GM18519 (cell line): ENCODE data around the gene MAP3K3.
A peak's percentile ranks its signal among the peaks of the same experiment; 100 is the strongest.

Experiments used
- ATAC-seq: cut with Tn5 transposase; IDR thresholded peaks from one replicate; pipeline ENCODE4 v1.9.1; 2021; ENCODE audit warnings: mild to moderate bottlenecking, moderate library complexity; ENCODE audit not compliant: unreplicated experiment, low FRiP score

Gene MAP3K3

GRCh38 chr17:63621684-63622573 lies at the start of gene MAP3K3:
MAP3K3 (plus strand) TSS chr17:63622417; CDS start chr17:63622760, 343 bp downstream.
- peak; percentile 87 for ATAC-seq

GRCh38 chr17:63573634-63574033 lies 48.6 kb upstream of the MAP3K3 start:
- ATAC-seq = no peak

- no peak for ATAC-seq
These were observed 44.0 kb upstream of the MAP3K3 start for GRCh38 chr17:63578027-63578768.

DNA sequence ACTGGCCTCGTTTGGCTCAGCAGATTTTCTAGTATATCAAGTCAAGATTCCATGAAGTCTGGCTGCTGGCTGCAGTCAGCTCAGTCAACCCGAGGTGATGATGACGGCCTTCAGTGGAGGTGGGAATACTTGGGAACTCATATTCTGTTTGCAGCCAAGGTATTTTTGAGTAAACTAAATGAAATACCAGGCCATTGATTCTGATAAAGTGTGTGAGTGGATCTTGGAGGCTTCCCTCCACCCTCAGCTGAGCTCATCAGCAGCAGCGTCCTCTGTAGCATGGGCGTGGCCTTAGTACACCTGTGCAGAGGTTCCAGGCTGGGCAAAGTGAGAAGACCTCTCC lies 43.5 kb upstream of the MAP3K3 start:
- ATAC-seq = no peak

DNA sequence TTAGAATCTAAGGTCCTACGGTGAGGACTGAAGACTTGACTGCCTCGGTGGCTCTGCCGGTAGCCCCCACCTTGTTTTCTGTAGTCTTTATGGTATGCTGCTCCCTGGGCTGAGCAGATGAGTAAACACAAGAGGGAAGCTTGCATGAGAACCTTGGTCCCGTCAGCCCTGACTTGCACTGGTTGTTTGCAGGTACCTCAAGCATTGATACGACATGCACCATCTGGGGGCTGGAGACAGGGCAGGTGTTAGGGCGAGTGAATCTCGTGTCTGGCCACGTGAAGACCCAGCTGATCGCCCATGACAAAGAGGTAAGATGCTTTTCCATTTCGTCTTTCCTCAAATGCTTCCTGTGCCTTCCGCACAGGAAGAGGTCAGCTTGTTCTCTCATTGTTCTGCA lies 42.6 kb upstream of the MAP3K3 start:
- no peak for ATAC-seq

GRCh38 chr17:63587770-63588169 lies 34.4 kb upstream of the MAP3K3 start:
- no peak for ATAC-seq

DNA sequence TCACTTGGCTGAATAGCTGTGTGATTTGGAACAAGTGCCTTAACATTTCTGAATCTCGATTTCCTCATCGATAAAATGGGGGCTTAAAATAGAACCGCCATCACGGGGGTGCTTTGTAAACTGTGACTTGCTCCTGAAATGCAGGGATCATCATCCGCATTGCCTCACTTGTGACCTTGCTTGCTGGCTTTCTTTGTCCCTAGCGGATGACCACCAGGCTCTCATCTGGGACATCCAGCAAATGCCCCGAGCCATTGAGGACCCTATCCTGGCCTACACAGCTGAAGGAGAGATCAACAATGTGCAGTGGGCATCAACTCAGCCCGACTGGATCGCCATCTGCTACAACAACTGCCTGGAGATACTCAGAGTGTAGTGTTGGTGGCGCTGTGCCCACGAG lies 33.4 kb upstream of the MAP3K3 start:
- no peak for ATAC-seq

DNA sequence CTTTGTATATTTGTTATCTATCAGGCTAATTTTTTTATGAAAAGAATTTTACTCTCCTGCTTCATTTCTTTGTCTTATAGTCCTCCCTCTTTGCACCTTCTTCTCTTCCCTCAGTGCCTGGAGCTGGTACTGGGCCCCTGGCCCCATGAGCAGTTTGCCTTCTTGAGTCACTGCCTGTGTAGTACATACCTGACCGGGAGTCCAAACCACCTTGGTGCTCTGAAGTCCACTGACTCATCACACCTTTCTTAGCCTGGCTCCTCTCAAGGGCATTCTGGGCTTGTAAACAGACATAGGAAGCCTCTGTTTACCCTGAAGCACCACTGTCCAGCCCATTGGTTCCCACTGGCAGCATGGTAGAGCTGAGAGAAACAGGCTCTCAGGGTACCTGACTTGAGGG lies 32.6 kb upstream of the MAP3K3 start:
- ATAC-seq = no peak

DNA sequence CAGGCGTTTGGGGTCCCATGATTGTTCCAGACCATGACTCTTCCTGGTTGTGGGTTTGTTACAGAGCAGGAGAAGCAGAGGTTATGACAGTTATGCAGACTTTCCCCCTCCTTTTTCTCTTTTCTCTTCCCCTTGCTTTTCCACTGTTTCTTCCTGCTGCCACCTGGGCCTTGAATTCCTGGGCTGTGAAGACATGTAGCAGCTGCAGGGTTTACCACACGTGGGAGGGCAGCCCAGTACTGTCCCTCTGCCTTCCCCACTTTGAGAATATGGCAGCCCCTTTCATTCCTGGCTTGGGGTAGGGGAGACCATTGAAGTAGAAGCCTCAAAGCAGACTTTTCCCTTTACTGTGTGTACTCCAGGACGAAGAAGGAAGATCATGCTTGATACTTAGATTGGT lies 29.4 kb upstream of the MAP3K3 start:
- no peak for ATAC-seq

DNA sequence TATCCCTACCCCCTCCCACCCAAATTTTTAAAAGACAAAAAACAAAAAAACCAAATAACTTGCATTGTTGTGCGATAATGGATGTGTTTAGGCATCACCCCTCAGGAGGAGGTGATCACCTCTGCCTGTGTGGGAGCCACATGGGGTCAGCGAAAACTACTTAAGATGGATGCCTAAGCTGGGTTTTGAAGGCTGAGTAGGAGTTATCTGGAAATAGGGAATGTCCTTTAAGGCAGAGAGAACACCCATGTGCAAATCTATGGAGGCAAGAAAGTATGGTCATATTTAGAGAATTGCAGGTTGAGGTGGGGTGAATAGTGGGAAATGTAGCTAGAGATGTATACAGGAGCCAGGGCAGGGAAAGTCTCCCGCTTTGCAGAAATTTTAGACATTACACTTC lies 27.1 kb upstream of the MAP3K3 start:
- no peak for ATAC-seq

GRCh38 chr17:63596856-63597586 lies 25.2 kb upstream of the MAP3K3 start:
- ATAC-seq = no peak

DNA sequence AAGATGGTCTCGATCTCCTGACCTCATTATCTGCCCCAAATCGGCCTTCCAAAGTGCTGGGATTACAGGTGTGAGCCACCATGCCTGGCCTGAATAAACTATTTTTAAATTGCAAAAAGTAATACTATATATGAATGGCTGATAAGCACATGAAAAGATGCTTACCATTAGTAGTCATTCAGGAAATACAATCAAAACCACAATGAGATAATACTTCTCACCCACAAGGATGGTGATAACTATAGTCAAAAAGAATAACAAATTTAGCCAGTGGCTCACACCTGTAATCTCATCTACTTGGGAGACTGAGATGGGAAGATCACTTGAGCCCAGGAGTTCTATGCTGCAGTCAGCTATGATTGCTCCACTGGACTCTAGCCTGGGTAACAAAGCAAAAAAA lies 23.9 kb upstream of the MAP3K3 start:
- ATAC-seq = no peak

DNA sequence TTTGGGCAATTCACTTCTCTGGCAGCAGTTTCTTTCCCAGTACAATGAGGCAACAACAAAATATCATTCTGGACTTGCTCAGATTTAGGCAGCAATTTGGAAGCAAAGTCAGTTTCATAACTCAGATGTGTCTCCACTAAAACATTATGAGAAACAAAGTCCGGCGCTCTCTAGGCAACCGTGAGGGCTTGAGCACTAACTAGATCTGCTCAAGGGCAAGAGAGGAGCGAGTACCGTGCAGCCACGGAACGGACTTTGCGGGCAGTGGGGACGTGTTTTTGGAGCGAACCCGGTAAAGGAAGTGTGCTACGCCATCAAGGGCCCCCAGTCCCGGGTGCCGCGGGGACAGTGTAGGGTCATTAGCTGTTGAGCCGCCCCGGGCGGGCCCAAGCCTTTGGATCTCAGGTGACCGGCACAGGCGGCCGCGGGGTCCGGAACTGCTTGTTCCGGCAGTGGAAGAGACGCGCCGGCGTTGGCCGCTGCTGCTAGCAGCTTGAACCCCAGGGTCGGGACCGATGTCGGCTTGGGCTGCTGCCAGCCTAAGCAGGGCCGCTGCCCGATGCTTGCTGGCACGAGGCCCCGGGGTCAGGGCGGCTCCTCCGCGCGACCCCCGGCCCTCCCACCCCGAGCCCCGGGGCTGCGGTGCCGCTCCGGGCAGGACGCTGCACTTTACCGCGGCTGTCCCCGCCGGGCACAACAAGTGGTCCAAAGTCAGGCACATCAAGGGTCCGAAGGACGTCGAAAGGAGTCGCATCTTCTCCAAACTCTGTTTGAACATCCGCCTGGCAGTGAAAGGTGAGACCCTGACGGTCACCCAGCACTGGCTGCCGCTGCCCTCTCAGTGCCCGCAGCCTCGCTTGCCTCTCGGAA lies 21.4 kb upstream of the MAP3K3 start, which contains the start of gene TACO1:
TSS of gene TACO1 (plus strand) at position 327 of the 870 bp plus-strand sequence. CDS start at position 516, 189 bp downstream.
- ATAC-seq = peak; percentile 64

DNA sequence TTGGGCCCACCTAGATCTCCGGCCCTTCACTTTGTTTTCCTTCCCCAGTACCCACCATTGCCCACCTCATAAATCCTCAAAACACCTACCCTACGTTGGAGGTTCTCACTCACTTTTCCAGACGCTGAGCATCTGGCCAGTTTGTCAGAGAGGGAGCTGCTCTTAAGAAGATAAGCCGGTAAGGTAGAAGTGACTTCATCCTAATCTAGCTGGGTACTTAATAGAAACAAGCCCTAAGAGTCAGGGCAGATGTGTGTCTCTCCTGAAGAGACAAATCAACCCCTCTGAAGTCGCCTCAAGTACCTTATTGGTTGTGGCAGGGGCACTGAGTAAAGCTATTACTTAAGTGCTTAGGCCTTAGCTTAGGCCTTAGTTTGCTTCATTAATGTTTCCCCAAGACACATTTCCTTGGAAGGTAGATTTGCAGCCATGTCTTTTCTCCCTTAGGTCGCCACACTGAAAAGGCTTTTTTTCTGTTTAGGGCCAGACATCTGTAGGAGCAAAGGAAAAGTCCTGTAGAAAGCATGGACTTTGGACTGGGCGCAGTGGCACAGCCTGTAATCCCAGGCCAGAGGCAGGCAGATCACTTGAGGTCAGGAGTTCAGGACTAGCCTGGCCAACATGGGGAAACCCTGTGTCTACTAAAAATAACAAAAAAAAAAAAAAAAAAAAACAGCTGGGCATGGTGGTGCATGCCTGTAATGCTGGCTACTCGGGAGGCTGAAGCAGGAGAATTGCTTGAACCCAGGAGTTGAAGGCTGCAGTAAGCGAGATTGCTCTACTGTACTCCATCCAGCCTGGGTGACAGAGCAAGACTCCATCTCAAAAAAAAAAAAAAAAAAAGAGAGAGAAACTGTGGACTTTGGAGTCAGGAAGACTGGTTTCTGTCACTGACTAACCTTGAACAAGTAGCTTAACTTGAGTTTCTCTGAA lies 20.5 kb upstream of the MAP3K3 start:
- no peak for ATAC-seq

DNA sequence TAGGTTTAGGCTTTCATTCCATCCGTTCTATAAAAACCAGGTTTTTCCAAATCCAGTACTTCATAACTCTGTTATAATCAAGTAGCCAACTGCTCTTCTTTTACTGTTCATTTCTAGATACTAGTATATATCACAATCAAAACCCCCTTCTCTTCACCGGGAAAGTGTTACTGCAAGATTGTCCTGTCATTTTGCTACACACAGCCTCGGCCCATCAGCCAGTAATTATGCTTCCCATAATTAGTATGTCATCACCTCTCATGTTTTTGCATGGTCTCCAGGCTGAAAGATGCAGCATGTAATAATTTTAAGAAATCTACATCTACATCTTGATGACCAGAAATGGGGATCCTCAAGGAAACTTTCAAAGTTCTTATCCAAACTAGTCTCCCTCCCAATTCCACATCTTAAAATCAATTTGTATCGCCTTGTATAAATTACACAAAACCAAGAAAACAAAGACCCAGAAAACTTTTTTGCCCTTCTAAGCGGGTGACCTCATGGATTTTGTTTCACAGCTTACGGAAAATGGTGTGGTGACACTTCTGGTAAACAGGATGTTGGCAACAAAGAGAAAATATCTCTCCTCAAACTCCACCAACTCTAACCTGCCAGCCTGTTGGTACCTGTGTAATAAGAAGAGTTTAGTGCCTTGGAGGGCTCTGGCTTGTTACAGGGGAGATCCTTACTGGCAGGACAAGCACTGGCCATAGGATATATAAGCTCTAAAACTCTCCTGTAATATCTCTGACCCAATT lies 12.2 kb upstream of the MAP3K3 start:
- no peak for ATAC-seq

- ATAC-seq = no peak
These were observed 11.4 kb upstream of the MAP3K3 start for GRCh38 chr17:63610854-63611253.

DNA sequence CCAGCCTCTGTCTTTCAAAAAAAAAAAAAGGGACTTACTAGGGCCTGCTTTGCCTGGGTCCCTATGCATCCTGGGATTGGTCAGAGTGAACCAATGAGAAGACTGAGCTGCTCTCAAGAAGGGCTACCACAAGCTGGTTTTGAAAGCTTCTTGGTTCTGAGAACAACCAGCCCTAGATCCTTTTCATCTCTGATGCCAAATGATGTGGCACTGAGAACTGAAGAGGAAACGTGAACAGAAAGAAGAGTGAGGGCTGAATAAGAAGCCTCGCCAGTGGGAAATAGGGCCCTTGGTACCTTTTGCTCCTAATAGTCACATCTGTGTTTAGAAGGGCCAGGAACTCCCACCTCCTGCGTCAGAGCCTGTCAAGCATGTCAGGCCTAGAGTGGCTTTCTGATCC lies 10.9 kb upstream of the MAP3K3 start:
- no peak for ATAC-seq

DNA sequence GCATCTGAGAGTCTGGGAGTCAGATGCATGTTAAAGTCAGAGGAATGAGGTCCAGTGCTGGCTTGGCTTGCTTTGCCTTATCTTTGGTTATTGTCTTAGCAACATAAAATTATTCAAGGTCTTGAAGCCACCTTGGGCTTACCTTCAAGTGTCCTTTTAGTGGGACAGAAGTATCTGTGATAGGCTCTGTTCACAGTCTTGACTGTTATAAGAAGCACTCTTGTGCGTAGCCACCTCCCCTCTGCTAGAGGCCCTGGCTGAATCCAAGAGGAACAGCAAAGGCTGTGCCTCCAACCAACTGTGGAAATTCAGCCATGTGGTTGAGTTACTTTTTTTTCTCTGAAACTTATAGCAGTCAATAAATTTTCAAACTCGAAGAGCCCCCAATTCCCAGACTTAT lies 8.6 kb upstream of the MAP3K3 start:
- ATAC-seq = no peak
